Sigmoid colon (tissue), 7 donors: Measurements from ENCODE around the gene IL17D. TPM values are rescaled to one million over a fixed set of nuclear protein-coding genes. Genes with fewer than 3 reads are reported as not detected.

Source experiments
- DNase-seq: peaks from one replicate; pipeline ENCODE4 v3.0.0-alpha.2; 2019
- H3K27ac ChIP-seq, 4 donors: fragments of 200-600 bp; sonication (generic); one replicate each; pipeline ENCODE4 v1.5.1; 2016 to 2019; ENCODE audit warnings: mild to moderate bottlenecking in 1 of 4
- H3K27me3 ChIP-seq, 3 donors: fragments of 200-600 bp; sonication (generic); one replicate each; pipeline ENCODE4 v1.5.1; 2019; ENCODE audit warnings: mild to moderate bottlenecking in 1 of 3
- H3K36me3 ChIP-seq, 4 donors: fragments of 200-600 bp; sonication (generic); one replicate each; pipeline ENCODE4 v1.5.1; 2016 to 2019
- H3K4me1 ChIP-seq, 4 donors: fragments of 200-600 bp; sonication (generic); one replicate each; pipeline ENCODE4 v1.5.1; 2017 to 2019
- H3K4me3 ChIP-seq, 4 donors: fragments of 200-600 bp; sonication (generic); one replicate each; pipeline ENCODE4 v1.5.1; 2017 to 2019; ENCODE audit warnings: mild to moderate bottlenecking in 2 of 4, moderate library complexity in 1 of 4
- H3K9me3 ChIP-seq, 4 donors: fragments of 200-600 bp in 3 of 4; sonication (generic) in 3 of 4; one replicate each; pipeline versions ENCODE4 v1.5.1 to v1.6.1; 2013 to 2019
- CTCF ChIP-seq, 4 experiments: fragments of 450-650 bp in 3 of 4; fragments of 200-600 bp in 1 of 4; IDR thresholded peaks; one replicate each; pipeline ENCODE4 v1.5.1; 2016 to 2019; ENCODE audit warnings: antibody characterized with exemption in 4 of 4, mild to moderate bottlenecking in 3 of 4, moderate library complexity in 2 of 4
- EP300 ChIP-seq, 4 donors: sonication (generic); formaldehyde crosslinking; IDR thresholded peaks; one replicate each; pipeline ENCODE4 v1.6.1; 2017; ENCODE audit warnings: antibody characterized with exemption in 4 of 4
- POLR2A ChIP-seq, 2 donors: fragments of 450-650 bp; IDR thresholded peaks; one replicate each; pipeline ENCODE4 v1.6.1; 2016; ENCODE audit warnings: antibody characterized with exemption in 2 of 2, mild to moderate bottlenecking in 2 of 2, moderate library complexity in 2 of 2
- POLR2AphosphoS5 ChIP-seq, 4 donors: sonication (generic); formaldehyde crosslinking; IDR thresholded peaks; one replicate each; pipeline ENCODE4 v1.6.1; 2017; ENCODE audit warnings: antibody characterized with exemption in 4 of 4
- WGBS, 2 donors: extraction: QIAGEN DNeasy Blood & Tissue Kit; methylation state at CpG; one replicate each; pipeline ENCODE4 v1.1.7; 2013; 5-methylcytosine and 5-hydroxymethylcytosine counted together
- intact Hi-C: fragments of 100-400 bp; cut with DNase I; formaldehyde crosslinking; loops from one replicate; pipeline ENCODE4 v1.15.1; 2023
- polyA plus RNA-seq, 3 donors: library from polyadenylated mRNA; stranded (reverse); fragments of 200-250 nt; gene quantifications; one replicate each; pipeline ENCODE4 v1.2.3, GENCODE V29; 2013
- total RNA-seq, 4 donors: library from RNA; depleted of rRNA; stranded (reverse); fragments of >200 nt; gene quantifications; one replicate each; pipeline ENCODE4 v1.1.0, GENCODE V29; 2016
- donor health status: healthy with polysubstance abuse.
- donor health status: Bipolar disorder and iron deficiency.
- donor health status: healthy.

The IL17D gene
- total and polyA plus RNA-seq, 7 donors, result 0.52 to 3.2 (median 1.4) TPM; not detected in 1

- no peaks in the 10 kb centered on the region for H3K4me1 ChIP-seq
- WGBS, 2 donors, result 90 to 91% methylated on average over 4 of the region's 4 CpGs
- DNase-seq, result no peak
- no peak for TF ChIP-seq POLR2AphosphoS5 (IDR thresholded peaks at IDR 0.05)
- TF ChIP-seq POLR2A (IDR thresholded peaks at IDR 0.05), result no peak
- TF ChIP-seq CTCF (IDR thresholded peaks at IDR 0.05), result no peak
- no peak for TF ChIP-seq EP300 (IDR thresholded peaks at IDR 0.05)
- intact Hi-C loops, result no loop called here
- H3K4me3 ChIP-seq, result no peak overlapping the region
- H3K9me3 ChIP-seq, result no peaks in the 10 kb centered on the region
- peaks cover 0 to 19% (median 0%) of the 10 kb centered on the region in 4 donors for H3K36me3 ChIP-seq
- H3K27me3 ChIP-seq, result no peaks in the 10 kb centered on the region
- no peak overlapping the region for H3K27ac ChIP-seq
Observed at GRCh38 chr13:20686863-20687579, 16.5 kb upstream of the IL17D start.

GRCh38 chr13:20689291-20689690 is 14.2 kb upstream of the IL17D start:
- TF ChIP-seq EP300 (IDR thresholded peaks at IDR 0.05) (no peak), CTCF (IDR thresholded peaks at IDR 0.05) (no peak), POLR2AphosphoS5 (IDR thresholded peaks at IDR 0.05) (no peak), POLR2A (IDR thresholded peaks at IDR 0.05) (no peak)
- H3K4me1 ChIP-seq, result no peaks in the 10 kb centered on the region
- no peaks in the 10 kb centered on the region for H3K9me3 ChIP-seq
- no peaks in the 10 kb centered on the region for H3K27me3 ChIP-seq
- intact Hi-C loops, result no loop called here
- H3K36me3 ChIP-seq, result peaks cover 0 to 19% (median 0%) of the 10 kb centered on the region in 4 donors
- DNase-seq, result no peak
- no peak overlapping the region for H3K27ac ChIP-seq
- 95 to 97% methylated on average over 3 of the region's 3 CpGs for WGBS, 2 donors
- no peak overlapping the region for H3K4me3 ChIP-seq

- no peak for DNase-seq
- Histone ChIP-seq H3K27me3 (no peaks in the 10 kb centered on the region), H3K27ac (no peak overlapping the region), H3K4me1 (no peaks in the 10 kb centered on the region), H3K9me3 (no peaks in the 10 kb centered on the region), H3K36me3 (peaks cover 0 to 19% (median 0%) of the 10 kb centered on the region in 4 donors), H3K4me3 (no peak overlapping the region)
- no peak for TF ChIP-seq CTCF (IDR thresholded peaks at IDR 0.05)
- TF ChIP-seq POLR2AphosphoS5 (IDR thresholded peaks at IDR 0.05), result no peak
- no peak for TF ChIP-seq POLR2A (IDR thresholded peaks at IDR 0.05)
- no peak for TF ChIP-seq EP300 (IDR thresholded peaks at IDR 0.05)
- intact Hi-C loops, result no loop called here
- WGBS, 2 donors, result 72% methylated on average over 4 of the region's 4 CpGs
Observed at GRCh38 chr13:20691616-20692015, 11.9 kb upstream of the IL17D start.

- intact Hi-C loops, result no loop called here
- WGBS, 2 donors, result 43 to 46% methylated on average over 4 of the region's 4 CpGs
- no peak for TF ChIP-seq CTCF (IDR thresholded peaks at IDR 0.05)
- no peak for TF ChIP-seq POLR2AphosphoS5 (IDR thresholded peaks at IDR 0.05)
- TF ChIP-seq POLR2A (IDR thresholded peaks at IDR 0.05), result no peak
- TF ChIP-seq EP300 (IDR thresholded peaks at IDR 0.05), result no peak
- no peaks in the 10 kb centered on the region for H3K9me3 ChIP-seq
- no peaks in the 10 kb centered on the region for H3K4me1 ChIP-seq
- H3K27ac ChIP-seq, result no peak overlapping the region
- peaks cover 0 to 8% (median 0%) of the 10 kb centered on the region in 4 donors for H3K36me3 ChIP-seq
- H3K4me3 ChIP-seq, result no peak overlapping the region
- H3K27me3 ChIP-seq, result peaks cover 0 to 11% (median under 1%) of the 10 kb centered on the region in 3 donors
- DNase-seq, result no peak
Observed at GRCh38 chr13:20696073-20696472, 7.4 kb upstream of the IL17D start.
